Epithelial cell of proximal tubule (primary cell): ENCODE results near the gene MYRIP. TPM values are rescaled to one million over a fixed set of nuclear protein-coding genes. Genes with fewer than 3 reads are reported as not detected.
A peak's percentile ranks its signal among the peaks of the same experiment; 100 is the strongest.

Source experiments
- DNase-seq: peaks from one replicate; pipeline ENCODE4 v3.0.0-alpha.2; 2011; ENCODE audit warnings: low read depth
- H3K4me3 ChIP-seq: 2 replicates; pipeline ENCODE4 v1.5.1; 2011; ENCODE audit warnings: low read depth, mild to moderate bottlenecking, low read length
- total RNA-seq: library from RNA; depleted of rRNA; stranded (reverse); fragments of >200 nt; gene quantifications from 2 replicates; pipeline ENCODE4 v1.2.3, GENCODE V29; 2015
- TF ChIP-seq, protein P1 (sequence below): conservative IDR thresholded peaks from 2 replicates; pipeline ENCODE4 v1.5.1; 2012; ENCODE audit warnings: low read depth, mild to moderate bottlenecking, low read length

The MYRIP gene
- total RNA-seq, 1 donor from 2014 or later: 0.12 TPM

DNA sequence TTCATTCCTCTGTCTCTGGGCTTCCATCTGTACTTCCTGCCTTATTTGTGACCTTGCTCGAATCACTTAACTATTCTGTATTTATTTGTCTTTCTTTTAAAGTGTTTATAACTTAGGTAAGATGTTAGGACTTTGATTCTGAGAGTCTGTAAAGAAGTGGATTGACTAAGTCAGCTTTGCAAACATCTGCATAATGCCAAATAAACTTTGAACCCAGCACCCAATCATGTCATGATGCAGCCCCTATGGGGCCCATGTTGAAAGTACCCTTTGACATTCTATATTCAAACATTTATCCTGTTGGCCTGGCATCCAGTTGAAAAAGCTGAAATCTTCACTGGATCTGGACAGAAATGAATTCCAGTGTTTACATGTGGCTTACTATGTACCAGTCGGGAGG, 3.8 kb upstream of the MYRIP start:
- no peak overlapping the region for H3K4me3 ChIP-seq
- TF ChIP-seq, protein P1, sequence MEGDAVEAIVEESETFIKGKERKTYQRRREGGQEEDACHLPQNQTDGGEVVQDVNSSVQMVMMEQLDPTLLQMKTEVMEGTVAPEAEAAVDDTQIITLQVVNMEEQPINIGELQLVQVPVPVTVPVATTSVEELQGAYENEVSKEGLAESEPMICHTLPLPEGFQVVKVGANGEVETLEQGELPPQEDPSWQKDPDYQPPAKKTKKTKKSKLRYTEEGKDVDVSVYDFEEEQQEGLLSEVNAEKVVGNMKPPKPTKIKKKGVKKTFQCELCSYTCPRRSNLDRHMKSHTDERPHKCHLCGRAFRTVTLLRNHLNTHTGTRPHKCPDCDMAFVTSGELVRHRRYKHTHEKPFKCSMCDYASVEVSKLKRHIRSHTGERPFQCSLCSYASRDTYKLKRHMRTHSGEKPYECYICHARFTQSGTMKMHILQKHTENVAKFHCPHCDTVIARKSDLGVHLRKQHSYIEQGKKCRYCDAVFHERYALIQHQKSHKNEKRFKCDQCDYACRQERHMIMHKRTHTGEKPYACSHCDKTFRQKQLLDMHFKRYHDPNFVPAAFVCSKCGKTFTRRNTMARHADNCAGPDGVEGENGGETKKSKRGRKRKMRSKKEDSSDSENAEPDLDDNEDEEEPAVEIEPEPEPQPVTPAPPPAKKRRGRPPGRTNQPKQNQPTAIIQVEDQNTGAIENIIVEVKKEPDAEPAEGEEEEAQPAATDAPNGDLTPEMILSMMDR: no peak
- no peak for DNase-seq

DNA sequence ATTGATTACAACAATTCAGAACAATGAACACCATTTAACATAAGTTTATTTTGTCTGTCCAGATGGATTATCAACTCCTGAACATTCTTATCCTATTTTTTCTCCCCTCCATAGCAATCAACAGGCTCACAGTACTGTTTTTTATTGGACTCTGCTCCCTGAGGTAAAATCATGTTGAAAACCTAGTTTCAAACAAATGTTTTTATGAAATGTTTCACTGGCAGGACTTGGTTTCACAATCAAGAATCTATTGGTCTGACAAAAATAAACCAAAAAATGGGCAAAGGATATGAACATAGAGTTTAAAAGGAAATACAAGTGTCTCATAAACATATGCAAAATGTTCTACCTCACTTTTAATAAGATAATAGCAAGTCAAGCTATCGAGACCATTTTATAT, 2.6 kb upstream of the MYRIP start:
- TF ChIP-seq, protein P1: no peak
- no peak for DNase-seq
- H3K4me3 ChIP-seq: no peak overlapping the region

DNA sequence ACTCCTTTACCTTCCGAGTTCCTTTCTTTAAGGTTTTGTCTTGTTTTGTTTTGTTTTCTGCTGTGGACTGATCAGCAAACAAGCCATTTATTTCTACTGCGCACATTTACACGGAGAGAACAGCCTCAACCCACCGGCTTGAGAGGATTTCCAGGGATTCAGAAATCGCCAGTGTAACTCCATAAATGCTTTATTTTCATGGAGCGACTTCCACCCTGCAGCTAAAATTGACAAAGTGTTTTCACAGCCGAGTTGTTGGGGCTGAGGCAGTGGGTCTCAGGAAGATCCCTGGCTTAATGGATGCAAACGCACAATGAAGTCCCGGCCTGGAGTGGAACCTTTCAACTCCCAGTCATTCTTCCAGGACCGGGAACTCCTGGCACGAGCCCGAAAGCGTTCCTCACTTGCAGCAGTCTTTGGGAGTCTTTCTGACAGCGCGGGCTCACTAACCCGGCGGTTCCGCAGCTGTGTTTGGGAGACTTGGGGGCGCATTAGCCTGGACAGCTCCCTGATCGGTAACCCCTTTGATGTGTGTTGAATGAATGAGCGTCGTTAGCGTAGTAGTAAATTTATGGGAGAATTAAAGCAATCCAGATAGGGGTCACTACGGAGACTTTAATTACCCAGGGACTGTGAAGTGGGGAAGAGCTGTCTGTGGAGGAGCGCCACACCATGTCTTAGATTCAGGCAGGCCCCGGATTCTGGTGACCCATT, 785 bp upstream of the MYRIP start:
- DNase-seq: no peak
- TF ChIP-seq, protein P1: no peak
- H3K4me3 ChIP-seq: peak overlapping the region; percentile 61

DNA sequence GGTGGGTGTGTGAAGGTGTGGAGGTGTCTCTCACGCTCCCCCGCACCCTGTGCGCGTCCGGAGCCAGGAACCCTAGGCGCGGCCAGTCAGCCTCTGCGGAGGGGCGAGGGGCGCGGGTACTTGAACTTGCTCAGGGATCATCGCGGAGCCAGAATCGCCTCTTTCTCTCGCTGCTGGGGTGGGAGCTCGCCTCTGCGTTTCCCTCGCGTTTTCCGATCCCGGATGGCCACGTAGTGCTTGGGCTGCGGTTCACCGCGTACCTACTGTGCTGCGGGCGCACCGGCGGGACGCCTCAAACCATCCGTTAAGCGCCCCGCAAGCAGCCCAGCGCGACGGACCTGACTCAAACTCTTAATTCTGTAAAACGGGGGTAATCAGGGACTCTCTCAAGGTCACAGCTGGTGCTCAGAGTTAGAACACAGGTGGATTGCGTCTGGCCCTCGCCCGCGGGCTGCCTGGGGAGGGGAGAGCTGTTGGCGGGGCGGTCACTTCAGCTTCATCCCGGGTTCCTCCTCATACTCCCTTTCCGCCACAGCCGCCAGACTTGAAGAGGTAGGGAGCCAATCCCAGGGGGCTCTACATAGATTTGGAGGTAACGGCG, 686 bp downstream of the MYRIP start:
- H3K4me3 ChIP-seq: peak overlapping the region; percentile 67
- no peak for DNase-seq
- TF ChIP-seq, protein P1: no peak

DNA sequence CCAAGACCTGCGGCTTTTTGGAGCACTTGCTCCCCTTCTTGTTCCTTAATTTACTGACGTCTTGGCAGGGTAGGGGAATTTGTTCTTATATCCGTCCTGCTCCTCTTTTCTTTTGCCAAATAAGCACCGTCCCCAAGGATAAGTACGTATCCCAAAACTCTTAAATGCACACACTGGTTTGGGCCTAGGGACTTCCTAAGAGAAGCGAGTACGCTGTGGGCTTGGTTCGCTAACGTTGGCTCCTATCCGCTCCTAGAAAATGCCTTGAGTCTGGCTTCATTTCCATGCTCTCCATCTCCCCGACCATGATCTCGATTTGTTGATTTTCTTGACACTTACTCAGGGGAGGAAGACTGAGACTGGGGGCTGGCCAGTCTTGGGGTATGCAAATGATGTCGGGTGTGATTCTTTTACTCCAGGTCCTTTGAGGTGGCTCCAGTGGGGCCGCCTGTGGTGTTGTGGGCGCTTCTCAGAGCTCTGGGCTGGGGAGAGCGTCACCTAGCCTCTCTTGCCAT, 1.3 kb downstream of the MYRIP start:
- TF ChIP-seq, protein P1: no peak
- no peak for DNase-seq
- H3K4me3 ChIP-seq: peak overlapping the region; percentile 67

DNA sequence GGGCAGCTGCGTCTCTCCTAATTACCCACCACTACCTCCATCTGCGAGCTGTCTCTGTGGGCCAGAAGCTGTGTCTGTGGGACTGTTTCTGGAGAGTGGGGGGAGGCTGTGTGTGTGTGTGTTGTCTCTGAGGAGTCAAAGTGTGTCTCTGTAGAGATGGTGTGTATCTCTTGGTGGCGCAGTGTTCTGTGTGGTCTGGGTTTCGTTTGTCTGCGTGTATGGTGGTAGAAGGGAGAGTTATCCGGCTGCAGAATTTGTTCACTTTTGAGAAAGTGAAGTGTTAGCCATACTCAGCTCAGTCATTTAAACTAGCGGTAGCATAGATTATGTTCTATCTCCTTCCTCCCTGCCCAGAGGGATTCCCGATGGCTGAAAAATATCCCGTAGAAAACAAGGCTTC, 2.2 kb downstream of the MYRIP start:
- no peak overlapping the region for H3K4me3 ChIP-seq
- no peak for DNase-seq
- TF ChIP-seq, protein P1: no peak
